ENCODE data around the gene NRARP.

Gene NRARP

GRCh38 chr9:137299938-137300337 lies 2.1 kb downstream of the NRARP start:
- Histone ChIP-seq H3K4me3 (ENCODE audit: low read depth, low read length) (peak overlapping the region; percentile 73), H3K9me3 (ENCODE audit: control insufficient read depth, insufficient read depth, low read depth, low read length) (no peaks in the 10 kb centered on the region), H3K27ac (ENCODE audit: extremely low read depth, low read depth, low read length) (0 out of 2 replicates have a peak overlapping the region, but pooled peaks have one; percentile 31), H3K4me1 (ENCODE audit: control insufficient read depth, insufficient read depth, low read length) (peaks cover 15% of the 10 kb centered on the region), H3K36me3 (ENCODE audit: control insufficient read depth in 2 of 2, insufficient read depth in 1 of 2, low read length in 2 of 2) (no peaks in the 10 kb centered on the region)
- CTCF ChIA-PET, result interaction anchor here (0.5 to 4.9 kb wide), 3 partner anchors 13 to 145 kb away, joined by 4 to 21 read pairs (median 6); no protein-coding TSS in a partner anchor
- POLR2A ChIA-PET, result interaction anchor here (0.6 to 3.3 kb wide), 5 partner anchors 12 to 247 kb away, joined by 3 to 40 read pairs (median 4); no protein-coding TSS in a partner anchor
- TF ChIP-seq REST (tag by site-specific recombination; IDR thresholded peaks at IDR 0.05), result no peak
- peak; percentile 58; the same call in 1 of the 2 replicates for TF ChIP-seq ZFP69B (tag by site-specific recombination; IDR thresholded peaks at IDR 0.05)
- no peak for TF ChIP-seq KLF8 (tag by site-specific recombination; IDR thresholded peaks at IDR 0.05)
- no peak for TF ChIP-seq PRDM2 (tag by site-specific recombination; IDR thresholded peaks at IDR 0.05; ENCODE audit: borderline replicate concordance)
- 0 out of 2 replicates have a peak, but pooled peaks have one; percentile 28 for TF ChIP-seq SCRT1 (tag by site-specific recombination; IDR thresholded peaks at IDR 0.05; ENCODE audit: borderline replicate concordance)
- TF ChIP-seq ZNF692 (tag by site-specific recombination; IDR thresholded peaks at IDR 0.05), result peak; percentile 53
- no peak for TF ChIP-seq TSHZ1 (tag by site-specific recombination; IDR thresholded peaks at IDR 0.05; ENCODE audit: borderline replicate concordance)
- TF ChIP-seq ZBTB49 (tag by site-specific recombination; IDR thresholded peaks at IDR 0.05; ENCODE audit: low read depth), result peak; percentile 99
- no peak for TF ChIP-seq RBAK (tag by site-specific recombination; IDR thresholded peaks at IDR 0.05)
- peak; percentile 70 for TF ChIP-seq SCRT2 (tag by site-specific recombination; IDR thresholded peaks at IDR 0.05)
- TF ChIP-seq ZBTB20 (tag by site-specific recombination; IDR thresholded peaks at IDR 0.05), result peak; percentile 11; the same call in 1 of the 2 replicates
